Measurements from ENCODE around the gene DDX5. TPM values are rescaled to one million over a fixed set of nuclear protein-coding genes. Genes with fewer than 3 reads are reported as not detected.
A peak's percentile ranks its signal among the peaks of the same experiment; 100 is the strongest.
"Not testable (repeated sequence)": the region's sequence is repeated elsewhere in the genome, so short reads cannot be mapped to it uniquely, and the experiment has no call there.

Gene DDX5
- total RNA-seq, 3 donors from 2014 or later = 1,033 to 1,200 (median 1,184) TPM

DNA sequence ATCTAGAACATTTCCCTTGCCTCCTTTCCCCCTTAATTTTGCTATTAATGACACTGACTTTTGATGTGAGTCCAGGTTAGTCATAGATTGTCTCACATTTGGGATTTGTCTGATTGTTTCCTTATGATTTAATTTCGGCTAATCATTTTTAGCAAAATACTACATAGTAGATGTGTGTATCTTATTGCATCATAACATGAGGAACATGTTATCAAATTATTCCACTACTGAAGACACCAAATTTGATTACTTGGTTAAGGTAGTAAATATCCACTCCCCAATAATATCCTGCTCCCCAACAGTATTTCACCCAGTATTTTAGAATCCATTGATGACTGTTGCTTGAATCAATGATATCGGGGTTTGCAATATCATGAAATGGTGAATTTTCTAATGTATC lies 12.0 kb downstream of the DDX5 start:
- Mint-ChIP-seq H3K4me3 (peak overlapping the region; percentile 96), H3K4me1 (ENCODE audit: low read depth) (peaks cover 53% of the 10 kb centered on the region), H3K27me3 (ENCODE audit: low read depth) (no peaks in the 10 kb centered on the region), H3K36me3 (ENCODE audit: insufficient read depth) (peaks cover 34% of the 10 kb centered on the region), H3K9me3 (no peaks in the 10 kb centered on the region)
- no peak for DNase-seq
- no peak for ATAC-seq

DNA sequence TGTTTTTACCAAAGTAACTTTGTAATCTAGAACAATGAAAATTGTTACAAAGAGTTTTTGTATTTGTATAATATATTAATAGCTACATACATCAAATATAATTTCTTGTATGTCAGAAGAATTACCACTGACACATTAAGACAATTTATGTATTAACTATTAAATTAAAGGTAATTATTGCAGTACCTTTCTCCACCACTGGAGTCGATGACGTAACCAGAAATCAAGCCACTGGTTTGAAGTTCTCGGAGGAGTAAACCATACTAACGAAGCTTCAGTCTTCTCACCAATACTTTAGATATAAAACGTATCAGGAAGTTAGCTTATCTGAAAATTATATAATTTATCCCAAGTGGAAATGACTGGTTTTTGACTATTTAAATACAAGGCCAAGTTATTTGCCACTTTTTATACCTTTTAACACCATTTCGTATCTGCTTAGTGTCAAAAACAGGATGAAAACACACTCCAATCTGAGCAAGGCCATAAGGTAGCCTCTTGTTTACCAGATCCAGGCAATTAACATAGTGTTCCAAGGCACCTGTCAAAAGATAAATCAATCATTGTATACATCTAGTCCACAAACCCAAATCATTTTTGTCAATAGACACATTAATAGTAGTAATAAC lies 13.5 kb downstream of the DDX5 start:
- ATAC-seq = no peak
- Mint-ChIP-seq H3K4me1 (ENCODE audit: low read depth) (peaks cover 41% of the 10 kb centered on the region), H3K36me3 (ENCODE audit: insufficient read depth) (peaks cover 30% of the 10 kb centered on the region), H3K27me3 (ENCODE audit: low read depth) (no peaks in the 10 kb centered on the region), H3K9me3 (no peaks in the 10 kb centered on the region), H3K4me3 (no peak overlapping the region)
- DNase-seq = peak; percentile 14

DNA sequence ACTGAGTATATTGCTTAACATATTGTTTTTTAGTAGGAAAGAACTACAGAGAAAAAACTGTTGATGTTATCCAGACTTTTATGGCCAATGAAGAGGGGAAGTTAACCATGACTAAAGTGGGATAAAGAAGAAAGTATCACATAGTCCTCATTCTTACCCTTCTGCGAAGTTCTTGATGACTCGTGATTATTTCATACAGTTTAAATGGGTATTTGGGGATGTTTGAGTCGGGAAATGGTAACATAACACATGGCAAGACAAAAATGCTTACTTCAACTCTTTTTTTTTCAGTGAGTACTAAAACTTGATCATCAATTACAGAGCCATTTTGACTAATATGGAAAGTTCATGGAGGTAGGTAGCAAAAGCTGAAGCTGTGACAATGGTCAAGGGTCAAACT lies 14.1 kb downstream of the DDX5 start:
- no peaks in the 10 kb centered on the region for H3K27me3 Mint-ChIP-seq (ENCODE audit: low read depth)
- no peak overlapping the region for H3K4me3 Mint-ChIP-seq
- H3K9me3 Mint-ChIP-seq = no peaks in the 10 kb centered on the region
- DNase-seq = no peak
- peaks cover 27% of the 10 kb centered on the region for H3K36me3 Mint-ChIP-seq (ENCODE audit: insufficient read depth)
- peaks cover 38% of the 10 kb centered on the region for H3K4me1 Mint-ChIP-seq (ENCODE audit: low read depth)
- ATAC-seq = no peak

DNA sequence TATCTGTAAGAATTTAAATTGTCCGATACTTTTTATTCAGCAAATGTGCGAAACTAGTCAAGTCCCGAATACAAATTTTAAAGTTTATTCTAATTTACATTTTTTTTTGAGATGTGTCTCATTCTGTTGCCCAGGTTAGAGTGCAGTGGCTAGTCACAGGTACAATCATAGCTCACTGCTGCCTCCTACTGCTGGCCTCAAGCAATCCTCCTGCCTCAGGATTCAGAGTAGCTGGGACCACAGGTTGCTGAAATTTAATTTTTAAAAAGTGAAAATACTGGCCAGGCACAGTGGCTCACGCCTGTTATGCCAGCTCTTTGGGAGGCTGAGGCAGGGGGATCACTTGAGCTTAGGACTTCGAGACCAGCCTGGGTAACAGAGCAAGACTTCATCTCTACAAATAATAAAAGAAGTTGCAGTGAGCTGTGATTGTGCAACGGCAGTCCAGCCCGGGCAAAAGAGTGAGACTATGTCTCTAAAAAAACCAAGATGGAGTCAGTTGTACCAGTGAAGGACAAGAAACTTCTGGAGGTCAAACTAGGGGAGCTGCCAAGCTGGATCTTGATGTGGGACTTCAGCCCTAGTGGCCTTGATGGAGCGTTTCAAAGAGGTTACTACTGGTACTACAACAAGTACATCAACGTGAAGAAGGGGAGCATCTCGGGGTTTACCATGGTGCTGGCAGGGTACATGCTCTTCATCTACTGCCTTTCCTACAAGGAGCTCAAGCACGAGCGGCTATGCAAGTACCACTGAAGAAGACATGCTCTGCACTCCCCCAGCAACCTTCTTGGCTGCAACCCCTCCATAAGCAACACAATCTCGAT lies 14.8 kb downstream of the DDX5 start:
- ATAC-seq (peak; percentile 54 to 70), DNase-seq (peak; percentile 38)
- H3K36me3 Mint-ChIP-seq (ENCODE audit: insufficient read depth) = peaks cover 27% of the 10 kb centered on the region
- no peaks in the 10 kb centered on the region for H3K9me3 Mint-ChIP-seq
- H3K4me3 Mint-ChIP-seq = no peak overlapping the region
- peaks cover 37% of the 10 kb centered on the region for H3K4me1 Mint-ChIP-seq (ENCODE audit: low read depth)
- no peaks in the 10 kb centered on the region for H3K27me3 Mint-ChIP-seq (ENCODE audit: low read depth)

DNA sequence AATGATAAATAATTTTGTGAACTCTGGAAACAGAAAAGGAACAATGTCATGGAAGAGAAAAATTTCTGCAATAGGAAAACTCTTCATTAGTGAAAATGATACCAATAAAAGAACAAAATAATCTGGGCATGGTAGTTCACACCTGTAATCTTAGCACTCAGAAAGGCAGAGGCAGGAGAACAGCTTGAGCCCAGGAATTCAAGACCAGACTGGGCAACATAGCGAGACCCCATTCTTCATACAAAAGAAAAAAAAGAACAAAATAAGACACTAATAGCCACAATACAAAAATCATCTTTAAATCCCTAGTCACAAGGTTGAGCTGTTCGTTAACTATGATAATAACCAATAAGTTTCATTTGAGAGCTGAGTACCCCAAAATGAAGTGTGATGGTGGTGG lies 17.8 kb downstream of the DDX5 start:
- Mint-ChIP-seq H3K4me3 (no peak overlapping the region), H3K4me1 (ENCODE audit: low read depth) (peaks cover 24% of the 10 kb centered on the region), H3K27me3 (ENCODE audit: low read depth) (no peaks in the 10 kb centered on the region), H3K36me3 (ENCODE audit: insufficient read depth) (peaks cover 37% of the 10 kb centered on the region), H3K9me3 (no peaks in the 10 kb centered on the region)
- ATAC-seq = no peak
- DNase-seq = no peak

DNA sequence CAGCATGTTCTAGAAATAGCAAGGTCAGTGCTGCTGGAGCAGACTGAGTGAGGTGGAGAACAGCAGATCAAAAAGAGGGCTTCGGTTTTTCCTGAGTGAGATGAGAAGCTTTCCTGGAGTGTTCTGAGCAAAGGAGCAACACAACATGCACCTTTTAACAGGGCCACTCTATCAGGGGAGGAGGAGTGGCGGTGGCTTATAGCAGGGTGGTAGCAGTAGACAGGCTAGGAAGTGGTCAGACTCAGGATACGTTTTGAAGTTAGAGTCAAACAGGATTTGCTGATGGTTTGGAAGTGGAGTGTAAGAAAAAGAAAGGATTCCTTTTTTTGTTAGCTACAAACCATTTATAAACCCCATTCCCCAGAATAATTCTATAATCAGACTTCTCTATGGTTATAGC lies 21.7 kb downstream of the DDX5 start:
- Mint-ChIP-seq H3K4me1 (ENCODE audit: low read depth) (peaks cover 11% of the 10 kb centered on the region), H3K27me3 (ENCODE audit: low read depth) (no peaks in the 10 kb centered on the region), H3K4me3 (no peak overlapping the region), H3K9me3 (no peaks in the 10 kb centered on the region), H3K36me3 (ENCODE audit: insufficient read depth) (peaks cover 36% of the 10 kb centered on the region)
- no peak for ATAC-seq
- DNase-seq = no peak

DNA sequence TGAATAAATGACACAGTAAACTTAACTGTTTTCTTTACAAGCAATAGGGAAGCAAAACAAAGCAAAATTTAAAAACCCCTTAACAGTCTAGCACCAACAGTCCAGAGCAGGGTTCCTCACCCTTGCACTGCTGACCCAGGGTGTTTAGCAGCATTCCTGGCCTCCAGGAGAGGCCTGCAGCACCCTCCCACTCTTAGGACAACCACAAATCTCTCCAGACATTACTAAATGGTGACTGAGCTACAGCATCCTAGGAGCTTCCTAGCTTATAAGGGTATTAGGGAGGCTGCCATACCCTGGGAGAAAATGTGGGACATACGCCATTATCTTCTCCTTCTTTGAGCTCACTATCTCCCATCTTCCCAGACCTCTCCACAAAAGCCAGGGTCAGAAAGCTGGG lies 25.1 kb downstream of the DDX5 start:
- DNase-seq = no peak
- Mint-ChIP-seq H3K4me3 (no peak overlapping the region), H3K27me3 (ENCODE audit: low read depth) (no peaks in the 10 kb centered on the region), H3K36me3 (ENCODE audit: insufficient read depth) (peaks cover 35% of the 10 kb centered on the region), H3K9me3 (no peaks in the 10 kb centered on the region), H3K4me1 (ENCODE audit: low read depth) (peaks cover 11% of the 10 kb centered on the region)
- no peak for ATAC-seq

DNA sequence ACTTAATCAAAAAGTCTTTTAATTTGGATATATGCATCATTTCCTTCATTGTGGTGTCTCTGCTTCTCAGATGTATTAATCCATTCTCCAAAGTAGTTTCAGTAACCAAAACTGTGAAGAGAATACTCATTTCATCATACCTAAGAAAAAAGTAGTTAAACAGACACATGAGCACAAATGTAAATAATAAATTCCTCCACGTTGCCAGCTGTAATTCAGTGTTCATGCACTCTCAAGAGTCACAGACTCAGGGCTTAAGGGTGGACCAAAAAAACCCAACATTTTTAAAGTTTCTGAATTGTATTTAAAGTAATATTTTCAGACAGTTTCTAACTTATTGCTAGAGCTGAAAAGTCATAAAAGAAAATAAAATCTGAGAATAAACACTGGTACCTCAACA lies 28.2 kb downstream of the DDX5 start:
- no peak for ATAC-seq

DNA sequence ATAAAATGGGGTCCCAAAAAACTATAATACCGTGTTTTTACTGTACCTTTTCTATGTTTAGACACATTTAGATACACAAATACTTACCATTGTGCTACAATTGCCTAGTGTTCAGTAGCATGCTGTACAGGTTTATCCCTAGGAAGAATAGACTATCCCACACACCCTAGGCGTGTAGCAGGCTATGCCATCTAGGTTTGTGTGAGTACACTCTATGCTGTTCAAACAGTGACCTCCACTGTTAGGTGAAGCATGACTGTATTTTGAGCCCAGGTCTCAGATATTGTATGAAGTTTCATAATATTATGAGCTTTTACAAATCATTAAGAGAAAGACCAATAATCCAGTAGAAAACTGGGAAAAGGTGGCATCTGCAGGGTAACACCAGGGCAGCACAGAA lies 33.5 kb downstream of the DDX5 start:
- no peak for DNase-seq
- Mint-ChIP-seq H3K36me3 (ENCODE audit: insufficient read depth) (peaks cover 6% of the 10 kb centered on the region), H3K4me3 (no peak overlapping the region), H3K9me3 (no peaks in the 10 kb centered on the region), H3K4me1 (ENCODE audit: low read depth) (no peaks in the 10 kb centered on the region), H3K27me3 (ENCODE audit: low read depth) (no peaks in the 10 kb centered on the region)
- ATAC-seq = no peak

More for the DNA sequence above, 28.2 kb downstream of the DDX5 start:
- Mint-ChIP-seq H3K9me3 (no peaks in the 10 kb centered on the region), H3K27me3 (ENCODE audit: low read depth) (no peaks in the 10 kb centered on the region), H3K36me3 (ENCODE audit: insufficient read depth) (peaks cover 13% of the 10 kb centered on the region), H3K4me3 (no peak overlapping the region), H3K4me1 (ENCODE audit: low read depth) (no peaks in the 10 kb centered on the region)
- no peak for DNase-seq

DNA sequence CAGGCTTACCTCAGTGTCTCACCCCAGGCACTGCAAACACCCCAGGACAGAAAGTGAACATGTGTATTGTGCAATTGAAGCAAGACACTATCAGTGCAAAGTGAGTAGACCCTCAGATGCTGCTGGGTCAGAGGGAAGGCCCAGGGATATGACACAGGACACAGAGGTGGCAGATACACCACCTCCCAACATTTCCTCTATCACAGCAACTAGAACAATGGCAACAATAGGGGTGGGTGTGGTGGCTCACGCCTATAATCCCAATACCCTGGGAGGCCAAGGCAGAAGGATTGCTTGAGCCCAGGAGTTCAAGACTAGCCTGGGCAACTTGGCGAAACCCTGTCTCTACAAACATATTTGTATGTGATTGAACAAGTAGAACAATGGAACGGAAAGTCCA lies 34.6 kb downstream of the DDX5 start:
- DNase-seq = no peak
- no peak for ATAC-seq
- no peaks in the 10 kb centered on the region for H3K36me3 Mint-ChIP-seq (ENCODE audit: insufficient read depth)
- H3K27me3 Mint-ChIP-seq (ENCODE audit: low read depth) = no peaks in the 10 kb centered on the region
- no peaks in the 10 kb centered on the region for H3K4me1 Mint-ChIP-seq (ENCODE audit: low read depth)
- no peak overlapping the region for H3K4me3 Mint-ChIP-seq
- H3K9me3 Mint-ChIP-seq = no peaks in the 10 kb centered on the region

DNA sequence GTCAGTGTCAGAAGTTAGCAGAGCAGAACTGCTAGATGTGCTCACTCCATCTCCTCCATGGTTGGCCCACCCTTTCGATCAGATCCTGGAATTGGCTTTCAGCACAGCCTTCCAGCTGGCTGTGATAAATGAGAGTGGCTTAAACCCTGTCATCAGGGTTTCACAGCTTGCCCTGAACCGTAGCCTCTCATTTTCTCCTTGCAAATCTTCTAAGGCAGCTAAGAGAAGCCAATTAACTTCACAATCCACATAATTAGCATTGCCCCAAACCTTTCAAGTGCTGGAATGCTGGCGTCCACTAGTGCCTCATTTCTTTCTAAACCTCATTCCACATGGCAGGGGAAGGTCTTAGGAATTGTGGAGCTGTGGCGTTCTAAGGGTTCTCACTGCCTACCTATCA lies 35.5 kb downstream of the DDX5 start:
- H3K36me3 Mint-ChIP-seq (ENCODE audit: insufficient read depth) = no peaks in the 10 kb centered on the region
- no peaks in the 10 kb centered on the region for H3K4me1 Mint-ChIP-seq (ENCODE audit: low read depth)
- H3K9me3 Mint-ChIP-seq = no peaks in the 10 kb centered on the region
- ATAC-seq (no peak), DNase-seq (no peak)
- no peak overlapping the region for H3K4me3 Mint-ChIP-seq
- H3K27me3 Mint-ChIP-seq (ENCODE audit: low read depth) = no peaks in the 10 kb centered on the region

DNA sequence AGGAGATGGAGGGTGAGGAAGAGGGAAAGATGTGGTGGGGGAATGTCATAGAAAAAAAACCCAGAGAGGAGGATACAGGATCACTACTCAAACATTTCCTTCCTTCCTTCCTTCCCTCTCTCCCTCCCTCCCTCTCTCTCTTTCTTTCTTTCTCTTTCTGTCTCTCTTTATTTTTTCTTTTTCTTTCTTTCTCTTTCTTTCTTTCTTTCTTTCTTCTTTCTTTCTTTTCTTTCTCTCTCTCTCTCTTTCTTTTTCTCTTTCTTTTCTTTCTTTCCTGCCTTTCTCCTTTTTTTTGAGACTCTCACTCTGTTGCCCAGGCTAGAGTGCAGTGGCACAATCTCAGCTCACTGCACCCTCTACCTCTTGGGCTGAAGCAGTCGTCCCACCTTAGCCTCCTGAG lies 39.3 kb downstream of the DDX5 start:
- not testable (repeated sequence) for H3K9me3 Mint-ChIP-seq; H3K36me3 Mint-ChIP-seq (ENCODE audit: insufficient read depth); DNase-seq; H3K4me3 Mint-ChIP-seq; ATAC-seq; H3K27me3 Mint-ChIP-seq (ENCODE audit: low read depth); H3K4me1 Mint-ChIP-seq (ENCODE audit: low read depth)

DNA sequence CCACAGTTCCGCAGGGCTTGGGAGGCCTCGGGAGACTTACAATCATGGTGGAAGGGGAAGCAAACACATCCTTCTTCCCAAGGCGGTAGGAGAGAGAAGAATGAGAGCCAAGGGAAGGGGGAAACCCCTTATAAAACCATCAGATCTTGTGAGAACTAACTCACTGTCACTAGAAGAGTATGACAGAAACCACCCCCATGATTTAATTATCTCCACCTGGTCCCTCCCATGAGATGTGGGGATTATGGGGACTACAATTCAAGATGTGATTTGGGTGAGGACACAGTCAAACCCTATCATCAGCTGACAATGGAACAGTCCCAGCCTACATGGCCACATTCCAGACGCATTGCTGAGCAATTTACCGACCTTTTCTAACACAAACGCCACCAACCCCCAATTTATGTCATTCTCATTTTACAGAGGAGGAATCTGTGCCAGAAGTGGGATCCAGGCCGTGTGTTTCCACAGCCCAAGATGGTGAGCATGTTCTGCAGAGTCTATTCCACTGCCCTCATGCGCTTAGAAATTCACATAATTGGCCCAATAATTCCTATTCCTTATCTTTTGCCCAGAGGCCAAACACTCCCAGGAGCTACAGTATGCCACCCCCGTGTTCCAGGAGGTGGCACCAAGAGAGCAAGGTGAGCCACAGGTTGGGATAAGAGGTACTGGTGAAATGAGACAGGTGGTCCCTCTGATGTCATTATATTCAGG lies 39.9 kb downstream of the DDX5 start:
- ATAC-seq (no peak), DNase-seq (no peak)
- Mint-ChIP-seq H3K36me3 (ENCODE audit: insufficient read depth) (no peaks in the 10 kb centered on the region), H3K4me1 (ENCODE audit: low read depth) (no peaks in the 10 kb centered on the region), H3K27me3 (ENCODE audit: low read depth) (no peaks in the 10 kb centered on the region), H3K4me3 (no peak overlapping the region), H3K9me3 (no peaks in the 10 kb centered on the region)

DNA sequence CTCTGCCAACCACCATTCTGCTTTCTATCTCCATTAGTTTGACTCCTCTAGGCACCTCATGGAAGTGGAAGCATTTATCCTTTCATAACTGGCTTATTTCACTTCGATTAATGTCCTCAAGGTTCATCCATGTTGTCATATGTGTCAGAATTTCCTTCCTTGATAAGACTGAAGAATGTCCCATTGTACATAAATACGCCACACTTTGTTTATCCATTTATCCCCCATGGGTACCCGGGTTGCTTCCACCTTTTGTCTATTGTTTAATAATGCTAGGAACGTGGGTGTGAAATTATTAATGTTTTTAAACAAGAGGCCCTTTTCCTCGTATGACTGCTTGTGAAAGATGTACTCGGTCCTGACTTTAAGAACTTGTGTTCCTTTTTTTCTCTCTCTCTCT lies 44.3 kb downstream of the DDX5 start:
- Mint-ChIP-seq H3K36me3 (ENCODE audit: insufficient read depth) (no peaks in the 10 kb centered on the region), H3K4me3 (no peak overlapping the region), H3K27me3 (ENCODE audit: low read depth) (no peaks in the 10 kb centered on the region), H3K4me1 (ENCODE audit: low read depth) (peaks cover 10% of the 10 kb centered on the region), H3K9me3 (no peaks in the 10 kb centered on the region)
- DNase-seq (no peak), ATAC-seq (no peak)

DNA sequence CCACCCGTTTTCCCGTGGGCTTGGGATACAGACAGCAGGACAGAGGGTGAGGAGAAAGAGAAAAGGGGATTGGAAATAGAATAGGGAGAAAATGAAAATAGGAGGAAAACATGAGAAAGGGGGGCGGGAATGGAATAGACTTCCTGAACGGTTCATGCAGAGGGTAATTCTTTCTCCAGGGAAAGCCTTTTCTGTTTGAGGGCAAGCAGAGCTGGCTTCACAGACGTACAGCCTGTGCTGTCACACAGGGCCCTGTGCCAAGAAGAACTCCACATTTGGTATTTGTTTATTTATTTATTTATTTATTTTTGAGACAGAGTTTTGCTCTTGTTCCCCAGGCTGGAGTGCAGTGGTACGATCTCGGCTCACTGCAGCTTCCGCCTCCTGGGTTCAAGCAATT lies 45.1 kb downstream of the DDX5 start:
- Mint-ChIP-seq H3K36me3 (ENCODE audit: insufficient read depth) (no peaks in the 10 kb centered on the region), H3K4me3 (no peak overlapping the region), H3K27me3 (ENCODE audit: low read depth) (no peaks in the 10 kb centered on the region), H3K9me3 (no peaks in the 10 kb centered on the region), H3K4me1 (ENCODE audit: low read depth) (peaks cover 14% of the 10 kb centered on the region)
- no peak for ATAC-seq
- DNase-seq = no peak

All from activated T-cell treated with anti-CD3 and anti-CD28 coated beads, Interleukin-2, amount 50 U/mL, for 4 hours (primary cell).